Measurements from ENCODE around the gene S100A16.

The S100A16 gene

DNA sequence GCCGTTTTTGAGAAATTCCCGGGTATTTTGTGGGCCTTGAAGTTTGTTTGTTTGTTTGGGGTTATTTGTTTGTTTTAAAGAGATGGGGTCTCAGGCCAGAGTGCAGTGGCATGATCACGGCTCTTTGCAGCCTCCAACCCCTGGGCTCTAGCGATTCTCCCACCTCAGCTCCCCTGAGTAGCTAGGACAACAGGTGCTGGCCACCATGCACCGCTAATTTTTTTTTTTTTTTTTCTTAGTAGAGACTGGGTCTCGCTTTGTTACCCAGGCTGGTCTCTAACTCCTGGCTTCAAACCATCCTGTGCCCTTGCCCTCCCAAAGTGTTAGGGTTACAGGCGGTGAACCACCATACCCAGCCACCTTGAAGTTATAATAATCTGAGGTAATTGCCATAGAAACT is 22.9 kb upstream of the S100A16 start:
- DNase-seq: no peak

DNA sequence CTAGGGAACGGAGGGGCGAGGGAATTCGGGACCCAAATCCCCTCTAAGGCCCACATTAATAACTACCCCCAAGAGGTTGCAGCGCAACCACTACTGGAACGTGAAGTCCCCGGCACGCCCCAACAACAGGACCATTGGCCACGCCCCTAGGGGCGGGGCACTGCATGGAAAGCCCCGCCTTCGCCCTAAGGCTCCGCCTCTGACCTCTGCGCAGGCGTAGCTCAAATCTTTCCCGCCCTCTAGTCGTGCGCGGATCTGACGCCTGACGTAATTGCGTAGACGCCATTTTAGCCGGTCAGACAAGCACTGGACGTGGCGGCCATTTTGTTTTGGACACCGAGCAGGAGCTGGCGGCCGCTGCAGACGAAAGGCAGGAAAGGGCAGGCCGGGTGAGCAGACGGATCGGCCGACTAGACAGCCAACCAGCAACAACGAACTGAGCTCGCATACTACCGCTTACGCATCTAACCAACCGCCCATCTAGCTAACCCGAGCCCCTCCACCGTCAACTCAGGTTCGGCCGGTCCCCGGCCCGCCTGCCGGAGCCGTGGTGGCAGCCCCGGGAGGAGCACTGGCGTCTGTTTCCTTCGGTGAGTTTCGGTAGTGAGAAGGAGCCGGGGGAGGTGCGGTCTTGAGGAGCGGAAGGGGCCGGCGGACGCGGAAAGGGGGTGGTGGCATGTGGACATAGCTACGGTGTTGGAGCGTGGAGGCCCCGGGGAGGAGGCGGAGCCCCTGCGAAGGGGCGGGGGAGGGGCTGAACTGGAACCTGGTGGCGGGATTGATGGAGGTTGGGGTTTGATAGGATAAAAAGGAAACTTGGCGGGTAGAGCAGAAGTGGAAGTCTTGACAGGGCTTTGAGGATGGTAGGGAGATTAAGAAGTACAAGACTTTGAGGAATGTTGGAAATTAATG is 21.1 kb upstream of the S100A16 start, which contains the start of gene CHTOP:
Gene CHTOP (plus strand): TSS at position 313 of the 912 bp plus-strand sequence. CDS start 2,523 bp downstream, outside the sequence.
- DNase-seq: peak; percentile 69 to 93

DNA sequence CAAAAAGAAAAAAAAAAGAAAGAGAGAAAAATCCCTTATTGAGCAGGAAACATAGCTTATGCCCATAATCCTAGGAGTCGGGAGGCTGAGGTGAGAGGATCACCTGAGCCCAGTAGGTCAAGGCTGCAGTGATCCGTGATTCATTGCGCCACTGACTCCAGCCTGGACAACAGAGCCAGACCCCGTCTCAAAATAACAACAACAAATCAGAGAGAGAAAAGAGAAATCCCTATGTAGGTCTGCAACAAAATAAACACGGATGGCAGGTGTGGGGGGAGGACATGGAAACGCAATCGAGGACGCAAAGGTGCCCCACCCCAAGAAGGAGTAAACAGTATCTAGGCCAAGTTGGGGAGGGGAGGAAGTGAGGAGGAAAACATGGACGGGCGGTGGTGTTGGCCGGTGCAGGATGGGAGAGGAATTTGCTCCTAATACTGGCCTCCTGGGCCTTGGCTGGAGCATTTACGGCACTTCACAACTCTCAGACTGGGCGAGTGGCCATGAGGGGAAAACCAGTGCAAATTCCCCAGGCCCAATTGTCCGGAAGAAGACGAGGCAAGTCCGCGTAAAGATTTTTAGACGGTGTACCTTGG is 20.3 kb upstream of the S100A16 start:
- DNase-seq: no peak

DNA sequence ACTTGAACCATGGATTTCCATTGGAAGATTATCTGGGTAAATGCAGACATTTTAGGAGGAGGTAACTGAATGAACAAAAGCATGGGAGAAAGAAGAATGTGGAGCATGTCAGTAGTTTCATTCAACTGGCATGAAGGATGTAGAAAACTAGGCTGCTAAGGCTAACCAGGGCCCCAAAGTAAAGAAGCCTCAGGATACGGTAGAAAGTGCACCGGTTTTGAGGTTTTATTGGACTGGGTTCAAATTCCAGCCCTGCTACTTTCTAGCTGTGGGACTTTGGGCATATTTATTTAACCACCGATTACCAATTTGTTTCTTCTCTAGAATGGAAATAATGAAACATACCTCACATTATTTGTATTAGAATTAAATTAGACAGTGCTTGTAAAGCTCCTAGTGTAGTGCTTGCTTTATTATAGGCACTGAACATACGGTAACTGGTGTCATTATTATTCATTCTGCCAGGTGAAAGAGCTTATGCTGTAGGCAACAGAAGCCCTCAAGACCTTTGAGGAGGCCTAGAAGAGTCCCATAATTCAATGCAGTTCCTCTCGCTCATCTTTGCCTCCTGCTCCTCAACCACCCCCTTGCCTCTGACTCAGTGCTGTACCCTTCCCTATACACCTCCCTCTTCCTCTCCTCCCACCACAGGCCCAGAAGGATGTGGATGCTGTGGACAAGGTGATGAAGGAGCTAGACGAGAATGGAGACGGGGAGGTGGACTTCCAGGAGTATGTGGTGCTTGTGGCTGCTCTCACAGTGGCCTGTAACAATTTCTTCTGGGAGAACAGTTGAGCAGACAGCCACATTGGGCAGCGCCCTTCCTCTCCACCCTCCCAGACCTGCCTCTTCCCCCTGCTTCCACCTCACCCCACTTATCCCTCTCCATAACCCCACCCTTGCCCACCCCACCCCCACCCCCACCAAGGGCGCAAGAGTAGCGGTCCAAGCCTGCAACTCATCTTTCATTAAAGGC is 18.4 kb upstream of the S100A16 start:
- DNase-seq: no peak

DNA sequence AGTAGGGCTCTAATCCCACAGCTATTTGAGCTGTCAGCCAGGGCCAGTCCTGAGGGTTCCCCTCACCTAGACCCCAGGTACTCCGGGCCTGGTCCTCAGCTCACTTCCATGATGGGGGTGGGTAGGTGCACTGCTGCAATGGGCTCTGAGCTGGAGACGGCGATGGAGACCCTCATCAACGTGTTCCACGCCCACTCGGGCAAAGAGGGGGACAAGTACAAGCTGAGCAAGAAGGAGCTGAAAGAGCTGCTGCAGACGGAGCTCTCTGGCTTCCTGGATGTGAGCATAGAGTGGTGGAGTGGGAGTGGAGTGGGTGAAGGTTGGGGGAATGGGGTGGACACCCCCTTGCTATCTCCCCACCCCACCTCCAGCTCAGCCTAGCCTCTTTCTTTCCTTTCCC is 17.4 kb upstream of the S100A16 start:
- DNase-seq: no peak

DNA sequence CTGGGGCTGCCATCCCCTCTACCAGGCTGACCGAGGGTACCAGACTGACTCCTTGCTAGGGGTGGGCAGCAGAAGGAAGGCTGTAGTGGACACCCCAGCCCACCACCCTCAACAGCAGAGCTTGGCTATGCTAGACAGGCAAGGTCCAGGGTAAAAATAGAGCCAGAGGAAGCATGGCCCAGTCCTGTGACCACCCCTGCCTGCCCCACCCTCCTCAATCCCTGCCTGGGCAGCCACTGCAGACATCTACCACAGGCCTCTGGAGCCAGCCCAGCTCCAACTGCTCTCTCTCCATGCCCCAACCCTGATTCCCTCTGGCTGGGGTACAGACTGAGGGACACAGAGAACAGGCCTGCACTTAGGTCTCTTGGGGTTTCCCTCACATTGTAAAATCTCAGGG is 17.0 kb upstream of the S100A16 start:
- DNase-seq: no peak

DNA sequence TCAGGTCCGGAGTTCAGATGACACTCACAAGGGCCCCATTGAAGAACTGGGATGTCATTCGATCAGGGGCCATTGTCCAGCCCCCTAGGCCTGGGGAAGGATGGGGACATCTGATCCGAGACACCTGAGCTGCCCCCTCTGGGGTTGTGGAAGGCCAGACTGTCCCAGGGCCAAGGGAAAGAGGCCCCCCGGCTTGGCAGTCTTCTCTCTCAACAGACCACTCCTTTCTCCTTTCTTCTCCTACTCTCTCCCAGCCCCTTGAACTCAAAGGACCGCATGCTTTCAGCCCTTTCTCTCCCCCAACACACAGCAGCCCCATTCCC is 16.4 kb upstream of the S100A16 start:
- DNase-seq: no peak

DNA sequence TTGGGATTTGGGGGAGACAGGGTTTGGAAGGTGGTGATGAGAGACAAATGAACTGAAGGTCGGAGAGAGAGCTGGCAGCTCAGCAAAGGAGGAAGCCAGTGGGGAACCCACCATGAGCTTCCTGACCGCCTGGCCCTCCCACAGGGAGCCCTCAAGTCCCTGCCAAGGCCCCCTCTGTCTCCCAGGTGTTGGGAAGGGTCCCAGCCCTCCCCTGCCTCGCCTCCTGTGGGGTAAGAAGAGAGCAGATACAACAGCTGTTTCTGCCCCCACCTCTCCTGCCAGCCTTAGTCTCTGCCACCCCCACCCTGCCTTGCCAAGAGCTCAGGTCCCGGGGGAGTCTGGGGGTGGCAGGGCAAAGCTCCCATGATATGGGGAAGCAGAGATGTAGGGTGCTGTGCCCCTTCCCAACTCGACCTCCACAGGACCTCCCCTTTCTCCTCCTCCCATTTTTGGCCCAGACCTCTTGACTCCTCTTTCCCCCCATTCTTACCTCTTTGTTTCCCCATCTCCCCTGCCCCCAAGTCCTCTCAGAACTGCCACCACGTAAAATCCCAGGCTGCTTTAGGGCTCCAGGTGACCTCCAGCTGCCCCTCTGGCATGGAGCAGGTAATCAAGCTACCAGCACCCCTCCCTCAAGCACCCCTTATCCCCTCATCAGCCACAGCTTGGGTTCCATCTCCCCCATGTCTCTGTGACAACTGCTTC is 15.9 kb upstream of the S100A16 start:
- DNase-seq: no peak

DNA sequence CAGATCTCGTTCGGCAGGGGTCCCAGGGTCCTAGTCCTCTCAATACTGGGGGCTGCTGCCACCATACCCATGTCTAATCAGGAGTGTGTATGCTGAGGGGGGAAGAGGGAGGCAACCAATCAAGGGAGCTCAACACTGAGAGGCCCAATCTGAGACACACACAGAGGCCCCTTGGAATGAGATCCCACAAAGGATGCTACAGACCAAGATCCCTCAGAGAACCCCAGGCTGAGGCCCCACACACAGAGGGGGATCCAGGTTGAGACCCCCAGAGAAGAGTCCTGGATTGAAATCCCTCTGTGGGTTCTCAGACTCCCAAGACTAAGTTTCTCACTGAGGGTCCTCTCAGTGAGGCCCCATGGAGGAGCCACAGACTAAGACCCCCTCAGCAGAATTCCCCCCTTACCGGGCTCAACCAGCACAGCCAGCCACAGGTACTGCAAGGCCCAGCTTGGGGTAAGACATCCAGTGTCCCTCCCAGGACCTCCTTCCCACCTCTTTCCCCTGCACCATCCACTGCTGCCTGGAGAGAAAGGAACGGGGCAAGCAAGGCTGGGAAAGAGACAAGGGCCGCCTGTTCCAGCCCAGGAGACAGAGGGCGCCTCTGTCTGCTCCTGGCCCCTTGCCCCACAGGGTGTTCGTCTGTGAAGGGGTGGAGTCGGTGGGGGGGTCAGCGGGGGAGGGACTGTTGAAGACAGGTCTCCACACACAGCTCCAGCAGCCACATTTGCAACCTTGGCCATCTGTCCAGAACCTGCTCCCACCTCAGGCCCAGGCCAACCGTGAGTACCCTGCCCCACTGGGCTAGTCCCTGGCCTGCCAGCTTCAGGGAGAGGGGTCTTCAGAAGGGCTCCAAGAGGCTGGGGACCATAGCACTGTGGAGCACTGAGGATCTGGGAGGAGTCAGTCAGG is 15.0 kb upstream of the S100A16 start, which contains the start of gene S100A1:
Gene S100A1 (plus strand): TSS at position 720 of the 912 bp plus-strand sequence. CDS start 2,088 bp downstream, outside the sequence.
- no peak for DNase-seq

DNA sequence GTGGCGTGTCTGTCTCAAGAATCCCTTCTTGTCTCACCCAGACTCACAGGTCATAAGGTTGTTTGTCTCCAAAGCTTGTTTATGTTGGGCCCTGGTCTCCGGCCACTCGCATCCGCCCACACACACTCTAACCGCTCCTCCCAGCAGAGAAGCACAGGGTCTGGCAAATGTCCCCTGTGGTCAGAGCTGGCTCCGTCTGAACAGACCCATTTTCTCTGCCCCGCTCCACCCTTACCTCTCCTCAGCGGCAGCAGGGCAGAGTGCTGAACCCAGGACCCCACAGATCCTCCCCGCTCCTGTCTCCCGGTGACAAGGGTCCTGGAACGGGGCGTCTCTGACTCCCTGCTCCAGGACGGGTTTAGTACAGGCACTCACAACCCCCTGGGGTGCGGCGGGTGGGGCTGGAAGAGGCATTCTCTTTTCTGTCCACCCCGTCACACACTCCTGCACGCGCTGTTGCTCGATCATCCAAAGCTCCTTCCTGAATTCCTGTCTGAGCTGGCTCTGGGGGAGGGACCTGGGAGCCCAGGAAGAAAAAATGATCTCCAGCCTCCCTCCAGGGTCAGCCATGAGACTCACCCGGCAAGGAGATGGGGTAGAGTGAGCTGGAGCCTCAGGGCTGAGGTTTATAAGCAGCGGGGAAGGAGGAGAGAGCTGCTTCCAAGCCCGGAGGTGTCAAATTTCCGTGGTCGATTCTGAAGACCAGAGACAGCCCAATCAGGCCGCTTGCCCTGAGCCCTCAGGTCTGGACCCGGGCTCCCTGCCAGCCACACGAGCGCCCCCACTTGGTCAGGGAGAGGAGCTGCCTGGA is 14.2 kb upstream of the S100A16 start, which contains the start of gene S100A13:
Gene S100A13 (minus strand): TSS at position 602 of the 811 bp plus-strand sequence. CDS start 1,033 bp downstream, outside the sequence.
- no peak for DNase-seq

DNA sequence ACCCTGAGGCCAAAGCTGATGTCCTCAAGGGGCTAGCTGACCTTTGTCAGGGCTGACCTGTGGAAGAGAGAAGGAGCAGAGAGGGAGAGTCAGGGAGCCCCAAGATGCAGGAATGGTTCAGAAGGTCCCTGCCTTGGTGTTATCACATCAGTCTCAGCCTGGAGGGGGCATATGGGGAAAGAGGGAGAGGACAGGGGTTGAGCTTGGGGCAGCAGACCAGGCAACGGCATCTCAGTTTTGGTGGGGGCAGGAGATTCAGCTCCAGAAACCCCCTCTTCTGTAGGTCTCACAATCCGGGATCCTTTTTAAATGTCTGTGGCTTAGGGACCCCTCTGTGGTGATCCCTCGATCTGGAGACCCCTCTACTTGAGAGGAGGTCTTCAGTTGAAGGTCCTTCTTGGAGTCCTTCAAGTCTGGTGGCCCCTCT is 13.6 kb upstream of the S100A16 start:
- DNase-seq: no peak

DNA sequence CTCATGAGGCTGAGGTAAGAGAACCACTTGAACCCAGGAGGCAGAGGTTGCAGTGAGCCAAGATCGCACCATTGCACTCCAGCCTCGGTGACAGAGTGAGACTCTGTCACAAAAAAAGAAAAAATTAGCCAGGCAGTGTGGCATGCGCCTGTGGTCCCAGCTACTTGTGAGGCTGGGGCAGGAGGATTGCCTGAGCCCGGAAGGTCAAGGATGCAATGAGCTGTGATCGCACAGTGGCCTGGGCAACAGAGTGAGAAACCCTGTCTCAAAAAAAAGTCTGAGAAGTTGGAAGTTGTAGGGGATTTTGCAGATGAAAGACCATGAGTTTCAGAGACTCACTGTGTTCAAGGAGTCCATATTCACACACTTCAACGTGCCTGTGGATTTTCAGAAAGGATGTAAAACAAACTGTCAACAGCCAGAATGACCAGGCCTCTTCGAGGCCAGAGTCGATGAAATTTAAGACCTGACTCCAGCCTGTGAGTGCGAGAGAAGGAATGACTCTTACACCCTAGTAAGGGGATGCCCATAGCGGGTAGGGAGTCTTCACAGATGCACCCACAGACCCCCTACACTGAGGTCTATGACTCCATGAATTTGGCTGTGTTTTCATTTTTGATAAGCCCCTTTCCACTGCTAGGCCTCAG is 12.2 kb upstream of the S100A16 start:
- no peak for DNase-seq

DNA sequence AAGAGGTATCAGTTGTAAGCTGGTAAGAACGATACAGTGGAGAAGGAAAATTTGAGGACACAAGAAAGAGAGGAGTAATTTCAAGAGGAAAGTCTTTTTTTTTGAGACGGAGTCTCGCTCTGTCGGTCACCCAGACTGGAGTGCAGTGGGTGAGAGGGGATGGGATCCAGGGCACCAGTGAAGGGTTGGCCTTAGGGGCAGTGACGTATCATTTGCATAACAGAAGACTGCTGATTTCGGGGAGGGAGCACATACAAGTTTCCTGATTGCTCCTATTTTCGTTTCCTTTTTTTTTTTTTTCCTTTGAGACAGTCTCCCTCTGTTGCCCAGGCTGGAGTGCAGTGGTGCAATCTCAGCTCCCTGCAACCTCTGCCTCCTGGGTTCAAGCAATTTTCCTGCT is 10.2 kb upstream of the S100A16 start:
- no peak for DNase-seq

DNA sequence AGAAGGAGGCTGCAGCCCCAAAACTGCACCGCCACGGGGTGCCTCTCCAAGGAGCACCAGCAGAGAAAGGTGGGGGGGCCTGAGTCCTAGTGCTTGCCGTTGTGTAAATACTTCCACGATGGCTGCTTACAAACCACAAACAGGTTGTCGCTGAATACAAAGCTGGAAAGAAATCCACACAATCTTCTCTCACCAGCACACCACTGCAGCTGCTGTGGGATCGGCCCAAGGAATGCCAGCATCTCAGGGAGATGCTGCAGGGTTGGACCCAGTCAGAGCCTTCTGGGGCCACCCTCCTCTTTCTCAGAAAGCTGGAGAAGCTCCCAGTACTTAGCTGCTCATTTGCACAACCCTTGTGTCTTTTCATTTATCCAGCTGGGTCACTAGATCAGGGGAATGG is 6.2 kb upstream of the S100A16 start:
- no peak for DNase-seq

DNA sequence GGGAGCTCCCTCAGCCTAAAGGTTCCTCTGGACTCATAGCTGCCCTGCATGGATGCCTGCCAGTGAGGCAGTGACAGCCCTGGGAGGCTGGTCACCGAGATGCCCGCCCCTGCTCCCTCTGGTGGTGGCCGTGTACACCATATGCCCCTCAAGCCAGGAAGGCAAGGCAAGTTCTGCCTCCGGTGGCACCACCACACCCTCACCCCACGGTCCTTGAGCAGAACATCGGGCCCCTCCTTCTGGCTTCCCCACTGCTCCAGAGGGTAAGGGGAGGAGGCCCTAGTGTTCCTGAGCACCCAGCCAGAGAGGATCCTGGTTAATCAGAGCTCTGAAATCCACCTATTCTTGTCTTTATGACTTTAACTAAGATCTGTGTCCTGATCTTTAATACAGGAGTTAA is 4.7 kb upstream of the S100A16 start:
- DNase-seq: no peak

DNA sequence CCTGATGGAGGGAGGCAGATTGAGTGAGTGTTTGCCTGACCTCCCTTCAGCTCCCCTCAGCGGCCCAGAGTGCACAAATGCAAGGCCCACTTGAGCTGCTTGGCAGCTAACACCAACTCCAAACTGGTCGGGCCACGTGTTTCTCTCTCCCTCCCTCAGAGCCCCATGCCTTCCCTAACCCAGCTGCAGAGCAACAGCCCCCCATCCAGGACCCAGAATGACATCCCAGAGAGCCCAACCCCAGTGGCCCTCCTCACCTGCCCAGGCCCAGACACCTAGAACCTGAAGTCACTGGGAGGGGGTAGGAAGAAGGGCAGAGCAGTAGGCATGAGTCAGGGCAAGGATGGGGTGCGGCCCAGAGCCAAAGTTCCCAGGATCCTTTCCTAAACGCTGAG is 4.0 kb upstream of the S100A16 start:
- no peak for DNase-seq

DNA sequence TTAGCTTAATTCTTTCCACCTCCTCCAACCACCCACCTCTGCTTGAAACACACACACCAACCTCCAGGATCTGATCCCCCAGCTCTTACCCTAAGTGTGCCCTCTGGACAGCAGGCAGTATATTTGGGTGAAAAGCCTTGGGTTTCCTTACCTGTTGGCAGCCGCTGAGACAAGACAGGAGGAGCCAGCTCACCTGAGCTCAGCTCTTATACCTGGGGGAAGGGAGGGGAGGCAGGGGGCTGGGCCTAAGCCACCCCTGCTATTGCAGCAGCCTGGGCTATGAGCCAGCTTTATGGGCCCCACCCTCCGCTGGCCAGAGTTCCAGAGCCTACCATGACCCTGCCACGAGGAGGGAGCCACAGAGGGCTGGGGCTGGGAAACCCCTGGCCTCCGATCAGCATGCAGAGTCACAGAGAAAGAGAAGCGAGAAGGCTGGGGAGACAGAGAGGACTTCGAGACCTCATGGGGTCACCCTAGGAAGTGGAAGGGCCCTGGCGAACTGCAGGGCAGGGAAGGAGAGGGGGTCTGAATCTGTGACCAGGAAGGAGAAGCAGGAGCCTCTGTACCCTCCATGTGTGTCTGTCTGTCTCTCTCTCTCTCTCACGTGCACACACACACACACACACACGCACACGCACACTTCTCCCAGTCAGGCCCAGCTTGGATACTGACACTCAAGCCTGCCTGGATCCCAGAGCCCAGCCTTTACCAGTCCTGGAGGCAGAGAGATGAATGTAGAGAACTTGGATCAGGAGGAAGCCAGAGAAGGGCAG is 3.4 kb upstream of the S100A16 start, which contains the start of gene S100A14:
Gene S100A14 (minus strand): TSS at position 182 of the 773 bp plus-strand sequence. CDS start 467 bp downstream, outside the sequence.
- DNase-seq: no peak

DNA sequence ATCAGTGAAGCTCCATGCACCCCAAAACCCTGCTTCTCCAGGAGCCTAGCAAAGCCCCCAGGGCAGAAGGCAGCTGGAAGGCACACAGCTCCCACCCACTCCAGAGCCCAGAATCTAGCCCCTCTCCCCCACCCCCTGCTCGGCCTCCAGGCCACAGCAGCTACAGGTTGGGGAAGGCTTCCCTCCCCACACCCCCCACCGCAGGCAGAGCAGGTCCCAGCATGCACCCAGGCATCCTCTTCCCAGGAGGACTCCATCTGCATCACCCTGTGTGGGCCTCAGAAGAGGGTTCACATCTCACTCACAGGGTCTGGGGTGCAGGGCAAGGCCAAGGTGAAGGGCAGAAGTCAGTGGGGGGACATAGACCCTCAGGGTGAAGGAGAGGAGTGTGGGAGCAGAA is 2.5 kb upstream of the S100A16 start:
- DNase-seq: no peak

DNA sequence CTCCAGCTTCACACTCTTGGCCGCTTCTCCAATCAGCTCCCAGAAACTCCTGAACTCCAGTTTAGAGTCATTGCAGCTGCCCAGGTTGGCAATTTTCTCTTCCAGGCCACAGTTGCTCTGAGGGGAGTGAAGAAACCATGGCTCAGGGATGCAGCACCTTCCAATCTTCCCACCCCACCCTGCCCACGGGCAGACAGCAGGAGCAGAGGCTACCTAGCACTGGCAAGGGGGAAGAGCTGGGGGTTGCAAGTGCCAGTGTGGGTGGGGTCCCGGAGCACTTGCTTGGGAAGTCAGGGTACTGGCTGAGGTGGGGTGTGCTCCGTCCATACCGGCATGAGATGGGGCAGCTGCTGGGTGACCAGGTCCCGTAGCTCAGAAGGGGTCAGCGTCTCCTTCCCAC is 2.0 kb upstream of the S100A16 start:
- DNase-seq: no peak

All from cerebellar nuclear complex (tissue), 1 donor.